Erythroblast (primary cell): ENCODE data around the gene ZNF207.

ENCODE experiments used
- GATA1 ChIP-seq: IDR thresholded peaks from 2 replicates; pipeline ENCODE4 v1.6.1; 2011; ENCODE audit warnings: low read depth, mild to moderate bottlenecking, control low read depth, low read length, moderate library complexity
- POLR2A ChIP-seq: IDR thresholded peaks from 2 replicates; pipeline ENCODE4 v1.6.1; 2011; ENCODE audit warnings: mild to moderate bottlenecking, low read length

- TF ChIP-seq POLR2A (no peak), GATA1 (no peak)
Measured at GRCh38 chr17:32396343-32396742, 46.4 kb downstream of the ZNF207 start.
